CD14-positive monocyte (primary cell): ENCODE data around the gene RCAN2. TPM values are rescaled to one million over a fixed set of nuclear protein-coding genes. Genes with fewer than 3 reads are reported as not detected.
A peak's percentile ranks its signal among the peaks of the same experiment; 100 is the strongest.

Source experiments
- DNase-seq, 3 donors: peaks; one replicate each; pipeline ENCODE4 v3.0.0-alpha.2; 2011 to 2022
- H2AFZ ChIP-seq: 2 replicates; pipeline ENCODE4 v1.6.0; 2012; ENCODE audit warnings: mild to moderate bottlenecking, low read depth, low read length, inconsistent platforms; ENCODE audit not compliant: insufficient read depth, poor library complexity, severe bottlenecking
- H3K27ac ChIP-seq, 2 donors: 1 replicate in 1 of 2; 2 replicates in 1 of 2; pipeline ENCODE4 v1.5.1; 2012 to 2013; ENCODE audit warnings: low read length in 2 of 2, control low read depth in 1 of 2, inconsistent platforms in 1 of 2, low read depth in 1 of 2, mild to moderate bottlenecking in 1 of 2
- H3K27me3 ChIP-seq, 2 donors: one replicate each; pipeline versions ENCODE4 v1.6.0 to v1.6.1; 2011 to 2013; ENCODE audit warnings: low read length in 2 of 2; ENCODE audit not compliant: control insufficient read depth in 2 of 2, insufficient read depth in 2 of 2
- H3K36me3 ChIP-seq, 2 donors: replicated peaks in 1 of 2; 1 replicate in 1 of 2; 2 replicates in 1 of 2; pipeline versions ENCODE4 v1.5.1 to v1.6.1; 2012 to 2013; ENCODE audit warnings: low read length in 2 of 2, control low read depth in 1 of 2, inconsistent platforms in 1 of 2, mild to moderate bottlenecking in 1 of 2; ENCODE audit not compliant: insufficient read depth in 2 of 2, control insufficient read depth in 1 of 2
- H3K4me1 ChIP-seq, 2 donors: 1 replicate in 1 of 2; 2 replicates in 1 of 2; pipeline versions ENCODE4 v1.5.1 to v1.6.1; 2012 to 2013; ENCODE audit warnings: low read length in 2 of 2, control low read depth in 1 of 2, inconsistent platforms in 1 of 2, mild to moderate bottlenecking in 1 of 2, moderate library complexity in 1 of 2; ENCODE audit not compliant: insufficient read depth in 2 of 2, control insufficient read depth in 1 of 2
- H3K4me2 ChIP-seq: replicated peaks from 2 replicates; pipeline ENCODE3; 2012; ENCODE audit warnings: low read length, moderate library complexity, mild to moderate bottlenecking; ENCODE audit not compliant: poor library complexity, severe bottlenecking; ENCODE audit errors: extremely low read depth
- H3K4me3 ChIP-seq, 3 experiments: fragments of 200-600 bp in 1 of 3; sonication (generic) in 1 of 3; replicated peaks in 1 of 3; 1 replicate in 2 of 3; 2 replicates in 1 of 3; pipeline ENCODE4 v1.5.1; 2011 to 2013; ENCODE audit warnings: low read length in 3 of 3, mild to moderate bottlenecking in 3 of 3, control low read depth in 2 of 3, low read depth in 2 of 3, inconsistent platforms in 1 of 3, moderate library complexity in 1 of 3
- H3K79me2 ChIP-seq: 2 replicates; pipeline ENCODE4 v1.6.0; 2012; ENCODE audit warnings: mild to moderate bottlenecking, control low read depth, inconsistent platforms, low read length, moderate library complexity; ENCODE audit not compliant: insufficient read depth
- H3K9ac ChIP-seq: 2 replicates; pipeline ENCODE4 v1.6.0; 2017; ENCODE audit warnings: low read length, mild to moderate bottlenecking; ENCODE audit not compliant: insufficient read depth, poor library complexity, severe bottlenecking
- H3K9me3 ChIP-seq, 2 donors: replicated peaks in 1 of 2; 1 replicate in 1 of 2; 2 replicates in 1 of 2; pipeline versions ENCODE4 v1.5.1 to v1.6.1; 2012 to 2013; ENCODE audit warnings: low read length in 2 of 2, control low read depth in 1 of 2; ENCODE audit not compliant: control insufficient read depth in 1 of 2, insufficient read depth in 1 of 2
- H4K20me1 ChIP-seq: 2 replicates; pipeline ENCODE4 v1.6.0; 2012; ENCODE audit warnings: mild to moderate bottlenecking, low read length, control low read depth, moderate library complexity; ENCODE audit not compliant: insufficient read depth
- H3K27ac Mint-ChIP-seq, 7 donors: one replicate each; pipeline ENCODE4 v1.8.0; 2020; ENCODE audit warnings: mild to moderate bottlenecking in 7 of 7, mixed read lengths in 7 of 7, moderate library complexity in 6 of 7, inconsistent platforms in 2 of 7
- H3K27me3 Mint-ChIP-seq, 3 donors: one replicate each; pipeline ENCODE4 v1.8.0; 2021 to 2022; ENCODE audit warnings: low read depth in 3 of 3, mild to moderate bottlenecking in 3 of 3, mixed read lengths in 3 of 3, moderate library complexity in 3 of 3, inconsistent platforms in 1 of 3
- H3K36me3 Mint-ChIP-seq, 2 donors: one replicate each; pipeline ENCODE4 v1.8.0; 2020; ENCODE audit warnings: mixed read lengths in 2 of 2, inconsistent platforms in 1 of 2, mild to moderate bottlenecking in 1 of 2
- H3K4me1 Mint-ChIP-seq: one replicate; pipeline ENCODE4 v1.8.0; 2020; ENCODE audit warnings: mild to moderate bottlenecking, mixed read lengths
- H3K4me3 Mint-ChIP-seq, 2 donors: one replicate each; pipeline ENCODE4 v1.8.0; 2020; ENCODE audit warnings: mild to moderate bottlenecking in 2 of 2, mixed read lengths in 2 of 2, moderate library complexity in 1 of 2
- H3K9me3 Mint-ChIP-seq, 7 donors: one replicate each; pipeline ENCODE4 v1.8.0; 2020 to 2022; ENCODE audit warnings: mixed read lengths in 7 of 7, mild to moderate bottlenecking in 6 of 7, moderate library complexity in 6 of 7, inconsistent platforms in 2 of 7
- WGBS: methylation state at CpG from one replicate; pipeline ENCODE4 v1.1.5; 2013; ENCODE audit warnings: missing lambda C conversion rate; ENCODE audit not compliant: insufficient coverage; 5-methylcytosine and 5-hydroxymethylcytosine counted together
- intact Hi-C, 2 donors: fragments of 100-400 bp; cut with micrococcal nuclease; formaldehyde crosslinking; loops; one replicate each; pipeline versions ENCODE4 v1.15.0 to v1.15.1; 2023
- polyA plus RNA-seq, 3 donors: library from polyadenylated mRNA; depleted of rRNA in 1 of 3; unstranded in 2 of 3; stranded (reverse) in 1 of 3; fragments of 300-500 nt in 2 of 3; fragments of >200 nt in 1 of 3; fragmentation: Illumina TruSeq in 2 of 3; gene quantifications; 1 replicate in 2 of 3; 2 replicates in 1 of 3; pipeline ENCODE4 v1.2.3, GENCODE V29; 2012 to 2021
- TF ChIP-seq, protein P1 (sequence below): fragments of 200-600 bp; IDR thresholded peaks from one replicate; pipeline ENCODE4 v1.8.0; 2022; ENCODE audit warnings: antibody characterized with exemption, mild to moderate bottlenecking

RCAN2 gene
- polyA plus RNA-seq, 3 donors: not detected

DNA sequence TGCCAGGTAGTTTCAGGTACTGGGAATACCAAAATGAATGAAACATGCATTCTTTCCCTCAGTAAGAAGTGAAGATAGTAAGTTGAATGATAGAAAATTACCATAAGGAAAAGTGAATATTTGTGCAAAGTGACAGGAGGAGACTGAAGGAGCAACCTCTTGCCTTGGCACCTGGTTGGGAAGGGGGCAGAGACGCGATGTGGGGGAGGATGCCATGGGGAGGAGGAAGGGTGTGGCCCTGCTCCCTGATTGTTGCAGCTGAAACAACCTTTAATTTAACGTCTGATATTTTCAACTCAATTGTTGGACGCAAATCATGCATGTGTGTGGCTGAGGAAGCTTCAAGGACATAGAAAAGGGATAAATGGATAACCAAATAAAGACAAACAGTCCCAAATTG, 248.3 kb downstream of the RCAN2 start:
- no peaks in the 10 kb centered on the region for H3K36me3 ChIP-seq
- H3K79me2 ChIP-seq: no peaks in the 10 kb centered on the region
- H3K9ac ChIP-seq: no peak overlapping the region
- Mint-ChIP-seq H3K9me3 (peaks cover 0 to 2% (median 0%) of the 10 kb centered on the region in 7 donors), H3K4me3 (no peak overlapping the region), H3K27me3 (no peaks in the 10 kb centered on the region), H3K36me3 (no peaks in the 10 kb centered on the region), H3K27ac (no peak overlapping the region), H3K4me1 (peaks cover 5% of the 10 kb centered on the region)
- H3K4me1 ChIP-seq: no peaks in the 10 kb centered on the region
- no peak overlapping the region for H3K4me2 ChIP-seq
- H3K9me3 ChIP-seq: no peaks in the 10 kb centered on the region
- no peaks in the 10 kb centered on the region for H4K20me1 ChIP-seq
- DNase-seq: no peak
- intact Hi-C loops: no loop called here
- no peak overlapping the region for H2AFZ ChIP-seq
- H3K4me3 ChIP-seq: no peak overlapping the region
- TF ChIP-seq, protein P1, sequence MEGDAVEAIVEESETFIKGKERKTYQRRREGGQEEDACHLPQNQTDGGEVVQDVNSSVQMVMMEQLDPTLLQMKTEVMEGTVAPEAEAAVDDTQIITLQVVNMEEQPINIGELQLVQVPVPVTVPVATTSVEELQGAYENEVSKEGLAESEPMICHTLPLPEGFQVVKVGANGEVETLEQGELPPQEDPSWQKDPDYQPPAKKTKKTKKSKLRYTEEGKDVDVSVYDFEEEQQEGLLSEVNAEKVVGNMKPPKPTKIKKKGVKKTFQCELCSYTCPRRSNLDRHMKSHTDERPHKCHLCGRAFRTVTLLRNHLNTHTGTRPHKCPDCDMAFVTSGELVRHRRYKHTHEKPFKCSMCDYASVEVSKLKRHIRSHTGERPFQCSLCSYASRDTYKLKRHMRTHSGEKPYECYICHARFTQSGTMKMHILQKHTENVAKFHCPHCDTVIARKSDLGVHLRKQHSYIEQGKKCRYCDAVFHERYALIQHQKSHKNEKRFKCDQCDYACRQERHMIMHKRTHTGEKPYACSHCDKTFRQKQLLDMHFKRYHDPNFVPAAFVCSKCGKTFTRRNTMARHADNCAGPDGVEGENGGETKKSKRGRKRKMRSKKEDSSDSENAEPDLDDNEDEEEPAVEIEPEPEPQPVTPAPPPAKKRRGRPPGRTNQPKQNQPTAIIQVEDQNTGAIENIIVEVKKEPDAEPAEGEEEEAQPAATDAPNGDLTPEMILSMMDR: no peak
- no peak overlapping the region for H3K27ac ChIP-seq
- 95% methylated on average over 2 of the region's 4 CpGs for WGBS
- H3K27me3 ChIP-seq: no peaks in the 10 kb centered on the region

DNA sequence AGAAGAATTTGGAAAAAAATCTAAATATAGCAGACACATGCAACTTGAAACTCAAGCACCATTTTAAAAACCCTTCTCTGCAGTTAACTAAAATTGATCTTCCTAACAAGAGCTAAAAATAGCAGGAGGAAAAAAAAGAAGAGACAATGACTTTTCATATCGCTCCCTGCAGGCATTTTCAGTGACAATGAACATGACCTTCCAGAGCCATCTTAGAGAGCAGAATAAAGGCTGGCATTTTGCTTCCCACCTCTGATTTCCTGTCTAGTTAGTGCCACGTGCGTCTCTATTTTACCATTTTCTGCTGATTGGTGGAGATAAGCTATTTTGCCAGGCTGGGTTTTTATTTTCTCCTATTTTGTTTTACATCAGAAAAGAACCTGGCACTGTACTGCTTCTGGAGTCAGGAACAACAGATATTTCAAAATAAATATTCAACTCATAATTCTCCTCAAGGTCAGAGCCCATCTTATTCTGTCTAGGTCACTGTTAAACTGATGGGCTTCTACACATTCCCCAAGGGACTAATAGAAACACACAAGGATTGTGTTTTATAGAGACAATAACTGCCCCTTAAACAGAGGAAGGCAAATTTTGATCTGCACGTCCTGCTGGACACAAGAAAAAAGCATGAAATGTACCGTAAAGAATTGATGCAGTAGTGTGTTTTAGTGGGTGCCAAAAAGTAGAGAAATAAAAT, 250.2 kb downstream of the RCAN2 start:
- intact Hi-C loops: no loop called here
- Histone ChIP-seq H3K27me3 (no peaks in the 10 kb centered on the region), H3K4me1 (no peaks in the 10 kb centered on the region), H3K36me3 (no peaks in the 10 kb centered on the region), H3K4me3 (no peak overlapping the region), H3K9me3 (no peaks in the 10 kb centered on the region), H4K20me1 (no peaks in the 10 kb centered on the region), H3K4me2 (no peak overlapping the region), H2AFZ (no peak overlapping the region), H3K79me2 (no peaks in the 10 kb centered on the region), H3K27ac (no peak overlapping the region), H3K9ac (no peak overlapping the region)
- Mint-ChIP-seq H3K4me1 (peaks cover 5% of the 10 kb centered on the region), H3K9me3 (peaks cover 0 to 2% (median 0%) of the 10 kb centered on the region in 7 donors), H3K4me3 (no peak overlapping the region), H3K27me3 (no peaks in the 10 kb centered on the region), H3K36me3 (no peaks in the 10 kb centered on the region), H3K27ac (peak overlapping the region in 1 of 7 donors; percentile 7)
- 100% methylated on average over 1 of the region's 5 CpGs for WGBS
- no peak for DNase-seq
- TF ChIP-seq, protein P1: no peak
